Keratinocyte (primary cell): ENCODE measurements around the gene SPAG16. TPM values are rescaled to one million over a fixed set of nuclear protein-coding genes. Genes with fewer than 3 reads are reported as not detected.

Experiments
- DNase-seq: peaks from one replicate; pipeline ENCODE4 v3.0.0-alpha.2; 2011; ENCODE audit warnings: low read depth, missing footprints, low spot score
- FAIRE-seq: peaks from 2 replicates; lab custom pipeline; 2011; peaks lifted over from hg19 to GRCh38; lab: Jason Lieb, UNC
- H2AFZ ChIP-seq: 2 replicates; pipeline ENCODE4 v1.6.0; 2012; ENCODE audit warnings: low read length, control low read depth, inconsistent platforms; ENCODE audit not compliant: control insufficient read depth
- H3K27ac ChIP-seq: 2 replicates; pipeline ENCODE4 v1.5.1; 2011; ENCODE audit warnings: low read length; ENCODE audit not compliant: control insufficient read depth, insufficient read depth
- H3K27me3 ChIP-seq: 3 replicates; pipeline ENCODE4 v1.6.0; 2011; ENCODE audit warnings: low read length; ENCODE audit not compliant: control insufficient read depth, insufficient read depth; ENCODE audit errors: extremely low read depth
- H3K36me3 ChIP-seq, 2 experiments: 2 replicates in 1 of 2; 3 replicates in 1 of 2; pipeline ENCODE4 v1.5.1; 2011; ENCODE audit warnings: low read length in 2 of 2, mild to moderate bottlenecking in 1 of 2; ENCODE audit not compliant: control insufficient read depth in 2 of 2, insufficient read depth in 2 of 2; ENCODE audit errors: extremely low read depth in 1 of 2
- H3K4me1 ChIP-seq: 3 replicates; pipeline ENCODE4 v1.5.1; 2011; ENCODE audit warnings: low read length; ENCODE audit not compliant: control insufficient read depth, insufficient read depth; ENCODE audit errors: extremely low read depth
- H3K4me2 ChIP-seq: 3 replicates; pipeline ENCODE4 v1.6.0; 2011; ENCODE audit warnings: low read depth, low read length; ENCODE audit not compliant: control insufficient read depth, insufficient read depth; ENCODE audit errors: extremely low read depth
- H3K4me3 ChIP-seq, 3 experiments: fragments of 200-600 bp in 1 of 3; sonication (generic) in 1 of 3; 2 replicates in 2 of 3; 3 replicates in 1 of 3; pipeline ENCODE4 v1.5.1; 2011 to 2016; ENCODE audit warnings: low read length in 3 of 3, mild to moderate bottlenecking in 3 of 3, control low read depth in 2 of 3, inconsistent platforms in 1 of 3, low read depth in 1 of 3, mixed read lengths in 1 of 3, mixed run types in 1 of 3, moderate library complexity in 1 of 3; ENCODE audit not compliant: control insufficient read depth in 2 of 3, insufficient read depth in 2 of 3; ENCODE audit errors: extremely low read depth in 1 of 3
- H3K79me2 ChIP-seq: 2 replicates; pipeline ENCODE4 v1.6.0; 2012; ENCODE audit warnings: low read length; ENCODE audit not compliant: control insufficient read depth, insufficient read depth
- H3K9ac ChIP-seq: 3 replicates; pipeline ENCODE4 v1.6.0; 2011; ENCODE audit warnings: low read length; ENCODE audit not compliant: control insufficient read depth, insufficient read depth; ENCODE audit errors: extremely low read depth
- H3K9me1 ChIP-seq: 3 replicates; pipeline ENCODE4 v1.6.0; 2011; ENCODE audit warnings: low read length; ENCODE audit not compliant: control insufficient read depth, insufficient read depth; ENCODE audit errors: extremely low read depth
- H3K9me3 ChIP-seq: 2 replicates; pipeline ENCODE4 v1.5.1; 2012; ENCODE audit warnings: low read depth, low read length; ENCODE audit not compliant: control insufficient read depth
- H4K20me1 ChIP-seq: 3 replicates; pipeline ENCODE4 v1.6.0; 2011; ENCODE audit warnings: low read length; ENCODE audit not compliant: control insufficient read depth, insufficient read depth; ENCODE audit errors: extremely low read depth
- CTCF ChIP-seq, 3 experiments: IDR thresholded peaks in 1 of 3; conservative IDR thresholded peaks in 1 of 3; optimal IDR thresholded peaks in 1 of 3; 2 replicates in 2 of 3; 3 replicates in 1 of 3; pipeline versions ENCODE3 to v1.5.1; 2011; ENCODE audit warnings: low read length in 3 of 3, mild to moderate bottlenecking in 3 of 3, moderate library complexity in 2 of 3, control low read depth in 1 of 3, inconsistent platforms in 1 of 3; ENCODE audit not compliant: insufficient read depth in 2 of 3; ENCODE audit errors: extremely low read depth in 1 of 3
- EZH2 ChIP-seq: IDR thresholded peaks from one replicate; pipeline ENCODE4 v1.6.1; 2012; ENCODE audit warnings: inconsistent platforms, mild to moderate bottlenecking, low read length, moderate library complexity
- dilution Hi-C: fragments of 300-500 bp; cut with MboI; formaldehyde crosslinking; loops from one replicate; pipeline ENCODE4 v1.7.0; 2020; ENCODE audit warnings: low sequenced_read_pairs; ENCODE audit not compliant: extremely low pct_ligation_motif_present
- polyA plus RNA-seq, 5 experiments: library from polyadenylated mRNA; depleted of rRNA in 3 of 5; stranded (reverse) in 3 of 5; stranded (forward) in 1 of 5; unstranded in 1 of 5; fragments of >200 nt; gene quantifications; 1 replicate in 1 of 5; 2 replicates in 3 of 5; 3 replicates in 1 of 5; pipeline versions ENCODE4 v1.2.1 to v1.2.3, GENCODE V29; 2011 to 2012; ENCODE audit warnings: missing spikeins in 2 of 5, low read depth in 1 of 5, low replicate concordance in 1 of 5

SPAG16 gene
- polyA plus RNA-seq, 1 donor (not counting 4 experiments of a cell fraction or from before 2014, with no cell fraction given), result 19.6 TPM

- Histone ChIP-seq H3K36me3 (no peaks in the 10 kb centered on the region), H2AFZ (no peak overlapping the region), H3K9ac (no peak overlapping the region), H4K20me1 (no peaks in the 10 kb centered on the region), H3K9me1 (no peaks in the 10 kb centered on the region), H3K27ac (no peak overlapping the region), H3K27me3 (no peaks in the 10 kb centered on the region), H3K4me1 (no peaks in the 10 kb centered on the region), H3K4me3 (no peak overlapping the region), H3K4me2 (no peak overlapping the region), H3K79me2 (no peaks in the 10 kb centered on the region), H3K9me3 (no peaks in the 10 kb centered on the region)
- DNase-seq (no peak), FAIRE-seq (no peak)
- dilution Hi-C loops, result no loop called here
- no peak for TF ChIP-seq EZH2
- TF ChIP-seq CTCF (optimal IDR thresholded peaks at IDR 0.05 in 1 of 3, IDR thresholded peaks at IDR 0.05 in 1 of 3, conservative IDR thresholded peaks at IDR 0.05 in 1 of 3; ENCODE audit: extremely low read depth in 1 of 3, insufficient read depth in 2 of 3, low read length in 3 of 3), result no peak
Measured at GRCh38 chr2:213416832-213417231, 132.6 kb downstream of the SPAG16 start.

- H3K9me3 ChIP-seq, result no peaks in the 10 kb centered on the region
- DNase-seq, result no peak
- no peaks in the 10 kb centered on the region for H3K4me1 ChIP-seq
- no peak for FAIRE-seq
- no peak overlapping the region for H2AFZ ChIP-seq
- TF ChIP-seq EZH2 (no peak), CTCF (optimal IDR thresholded peaks at IDR 0.05 in 1 of 3, IDR thresholded peaks at IDR 0.05 in 1 of 3, conservative IDR thresholded peaks at IDR 0.05 in 1 of 3; ENCODE audit: extremely low read depth in 1 of 3, insufficient read depth in 2 of 3, low read length in 3 of 3) (no peak)
- no peaks in the 10 kb centered on the region for H3K36me3 ChIP-seq
- no peak overlapping the region for H3K4me2 ChIP-seq
- H3K27me3 ChIP-seq, result no peaks in the 10 kb centered on the region
- H3K27ac ChIP-seq, result no peak overlapping the region
- dilution Hi-C loops, result no loop called here
- H3K79me2 ChIP-seq, result no peaks in the 10 kb centered on the region
- H3K4me3 ChIP-seq, result no peak overlapping the region
- H3K9ac ChIP-seq, result no peak overlapping the region
- no peaks in the 10 kb centered on the region for H4K20me1 ChIP-seq
- H3K9me1 ChIP-seq, result no peaks in the 10 kb centered on the region
Measured at GRCh38 chr2:213419980-213420379, 135.7 kb downstream of the SPAG16 start.
